Endothelial cell of umbilical vein (primary cell): Measurements from ENCODE around the gene CRAT. TPM values are rescaled to one million over a fixed set of nuclear protein-coding genes. Genes with fewer than 3 reads are reported as not detected.

Source experiments
- BruUV-seq: library from RNA; stranded (reverse); fragments of 400-500 nt; replicated peaks from 2 replicates; lab custom pipeline; 2021; lab: Mats Ljungman, UMichigan
- CTCF ChIA-PET: fragments of 300-600, 350-600 bp; sonication (Branson Sonifier 250); formaldehyde crosslinking; loops from one replicate; lab custom pipeline; 2021; ENCODE audit warnings: antibody characterized with exemption, inconsistent platforms; lab: Charles Lee
- POLR2A ChIA-PET: fragments of 300-600, 350-600 bp; sonication (Branson Sonifier 250); formaldehyde crosslinking; loops from one replicate; lab custom pipeline; 2021; ENCODE audit warnings: antibody characterized with exemption, inconsistent platforms; lab: Charles Lee
- DNase-seq: peaks from one replicate; pipeline ENCODE4 v3.0.0-alpha.2; 2011; ENCODE audit warnings: low read depth, low spot score
- FAIRE-seq: peaks from 2 replicates; lab custom pipeline; 2011; peaks lifted over from hg19 to GRCh38; lab: Jason Lieb, UNC
- H2AFZ ChIP-seq: 2 replicates; pipeline ENCODE4 v1.6.0; 2012; ENCODE audit warnings: low read depth, low read length, control low read depth, inconsistent platforms
- H3K27ac ChIP-seq: 2 replicates; pipeline ENCODE4 v1.5.1; 2011; ENCODE audit warnings: low read depth, mild to moderate bottlenecking, control low read depth, low read length, moderate library complexity; ENCODE audit not compliant: insufficient read depth
- H3K27me3 ChIP-seq, 2 experiments: 2 replicates each; pipeline versions ENCODE4 v1.6.0 to v1.6.1; 2011; ENCODE audit warnings: low read length in 2 of 2, mixed read lengths in 1 of 2; ENCODE audit not compliant: control insufficient read depth in 2 of 2, insufficient read depth in 2 of 2
- H3K36me3 ChIP-seq, 2 experiments: 2 replicates in 1 of 2; 3 replicates in 1 of 2; pipeline ENCODE4 v1.5.1; 2011; ENCODE audit warnings: low read length in 2 of 2, mild to moderate bottlenecking in 1 of 2, moderate library complexity in 1 of 2; ENCODE audit not compliant: control insufficient read depth in 2 of 2, insufficient read depth in 2 of 2; ENCODE audit errors: extremely low read depth in 1 of 2
- H3K4me1 ChIP-seq: 3 replicates; pipeline ENCODE4 v1.5.1; 2011; ENCODE audit warnings: mild to moderate bottlenecking, low read length; ENCODE audit not compliant: control insufficient read depth, insufficient read depth; ENCODE audit errors: extremely low read depth
- H3K4me2 ChIP-seq: 2 replicates; pipeline ENCODE4 v1.6.1; 2011; ENCODE audit warnings: low read length, control low read depth, mixed read lengths; ENCODE audit not compliant: insufficient read depth
- H3K4me3 ChIP-seq, 3 experiments: fragments of 200-600 bp in 1 of 3; sonication (generic), shearing (Covaris generic) in 1 of 3; replicated peaks in 1 of 3; 2 replicates each; pipeline ENCODE4 v1.5.1; 2011 to 2016; ENCODE audit warnings: control low read depth in 3 of 3, low read length in 3 of 3, mild to moderate bottlenecking in 2 of 3, inconsistent platforms in 1 of 3, low read depth in 1 of 3, moderate library complexity in 1 of 3; ENCODE audit not compliant: insufficient read depth in 1 of 3
- H3K79me2 ChIP-seq: 2 replicates; pipeline ENCODE4 v1.6.0; 2012; ENCODE audit warnings: low read length, inconsistent platforms; ENCODE audit not compliant: control insufficient read depth, insufficient read depth
- H3K9ac ChIP-seq: replicated peaks from 2 replicates; pipeline ENCODE3; 2011; ENCODE audit warnings: low read length, control low read depth; ENCODE audit not compliant: insufficient read depth; ENCODE audit errors: extremely low read depth
- H3K9me1 ChIP-seq: replicated peaks from 3 replicates; pipeline ENCODE4 v1.6.0; 2011; ENCODE audit warnings: mild to moderate bottlenecking, low read length; ENCODE audit not compliant: control insufficient read depth, insufficient read depth; ENCODE audit errors: extremely low read depth
- H3K9me3 ChIP-seq: replicated peaks from 2 replicates; pipeline ENCODE4 v1.5.1; 2012; ENCODE audit warnings: low read length, inconsistent platforms; ENCODE audit not compliant: control insufficient read depth, insufficient read depth
- H4K20me1 ChIP-seq: replicated peaks from 2 replicates; pipeline ENCODE3; 2011; ENCODE audit warnings: mild to moderate bottlenecking, low read length; ENCODE audit not compliant: control insufficient read depth, insufficient read depth; ENCODE audit errors: extremely low read depth
- CTCF ChIP-seq, 2 donors: IDR thresholded peaks; 1 replicate in 1 of 2; 2 replicates in 1 of 2; pipeline ENCODE4 v1.5.1; 2011; ENCODE audit warnings: low read length in 2 of 2, mild to moderate bottlenecking in 2 of 2, moderate library complexity in 2 of 2, control low read depth in 1 of 2, inconsistent platforms in 1 of 2, low read depth in 1 of 2; ENCODE audit not compliant: insufficient read depth in 1 of 2; ENCODE audit errors: extremely low read depth in 1 of 2
- EZH2 ChIP-seq: IDR thresholded peaks from 2 replicates; pipeline ENCODE4 v1.6.1; 2012; ENCODE audit warnings: borderline replicate concordance, low read depth, mild to moderate bottlenecking, moderate library complexity, low read length, inconsistent platforms; ENCODE audit not compliant: severe bottlenecking
- GATA2 ChIP-seq: IDR thresholded peaks from 2 replicates; pipeline ENCODE4 v1.7.0; 2011; ENCODE audit warnings: low read depth, mild to moderate bottlenecking, moderate library complexity, mixed read lengths, low read length; ENCODE audit not compliant: insufficient read length, insufficient read depth
- JUN ChIP-seq: IDR thresholded peaks from 2 replicates; pipeline ENCODE4 v1.6.1; 2011; ENCODE audit warnings: borderline replicate concordance, low read depth; ENCODE audit not compliant: insufficient read length, insufficient read depth
- POLR2A ChIP-seq: IDR thresholded peaks from 2 replicates; pipeline ENCODE4 v1.6.1; 2012; ENCODE audit warnings: low read depth, mild to moderate bottlenecking, control low read depth, low read length
- POLR2AphosphoS5 ChIP-seq: IDR thresholded peaks from 2 replicates; pipeline ENCODE4 v1.6.1; 2012; ENCODE audit warnings: low read depth, mild to moderate bottlenecking, control low read depth, low read length, moderate library complexity; ENCODE audit not compliant: insufficient read depth
- dilution Hi-C: fragments of 300-500 bp; cut with MboI; formaldehyde crosslinking; loops from one replicate; pipeline ENCODE4 v1.15.0; 2019; ENCODE audit warnings: low sequenced_read_pairs; ENCODE audit not compliant: extremely low pct_ligation_motif_present
- intact Hi-C: fragments of 100-400 bp; cut with micrococcal nuclease; formaldehyde crosslinking; loops from one replicate; pipeline ENCODE4 v1.10.0; 2022
- polyA plus RNA-seq, 4 experiments: library from polyadenylated mRNA; depleted of rRNA in 3 of 4; stranded (reverse) in 3 of 4; unstranded in 1 of 4; fragments of >200 nt; gene quantifications; 2 replicates each; pipeline versions ENCODE4 v1.2.1 to v1.2.3, GENCODE V29; 2011 to 2012; ENCODE audit warnings: missing spikeins in 1 of 4
- total RNA-seq: library from RNA; stranded (reverse); gene quantifications from 2 replicates; pipeline ENCODE4 v1.2.3, GENCODE V29; 2021

Gene CRAT
- total and polyA plus RNA-seq, 2 donors (not counting 3 experiments of a cell fraction or from before 2014, with no cell fraction given): 34.2 to 55.3 TPM

DNA sequence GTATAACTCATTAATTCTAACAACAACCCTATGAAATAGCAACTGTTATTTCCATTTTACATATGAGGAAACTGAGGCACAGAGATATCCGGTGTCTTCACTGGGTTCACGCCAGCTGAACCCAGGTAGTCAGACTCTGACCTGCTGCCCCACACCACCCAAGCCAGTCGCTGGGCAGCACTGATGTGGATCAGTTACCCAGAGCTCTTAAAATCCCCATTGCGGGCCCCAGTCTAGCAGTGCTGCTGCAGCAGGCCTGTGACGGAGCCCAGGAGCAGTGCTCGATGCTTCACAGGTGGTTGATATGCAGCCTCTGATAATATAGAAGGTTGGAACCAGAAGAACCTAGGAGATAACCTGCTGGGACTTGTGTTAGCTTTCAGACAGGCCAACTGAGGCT lies 24.9 kb upstream of the CRAT start:
- Histone ChIP-seq H2AFZ (no peak overlapping the region), H3K27me3 (no peaks in the 10 kb centered on the region), H3K9me3 (no peaks in the 10 kb centered on the region), H3K4me3 (no peak overlapping the region), H3K27ac (no peak overlapping the region), H4K20me1 (no peaks in the 10 kb centered on the region), H3K79me2 (no peaks in the 10 kb centered on the region), H3K36me3 (peaks cover 6 to 15% of the 10 kb centered on the region in 2 experiments), H3K9ac (no peak overlapping the region), H3K9me1 (no peaks in the 10 kb centered on the region), H3K4me2 (no peak overlapping the region), H3K4me1 (peaks cover 20% of the 10 kb centered on the region)
- CTCF ChIA-PET: interaction anchor here (0.6 to 12.6 kb wide), 5 partner anchors 7 to 684 kb away, joined by 3 to 232 read pairs (median 5); partner anchors contain the start of genes C9orf50 and NTMT1
- intact Hi-C loops: loop anchor here (5.0 kb wide), 1 partner anchor 647 kb away; no protein-coding TSS in a partner anchor
- dilution Hi-C loops: no loop called here
- DNase-seq (no peak), FAIRE-seq (no peak)
- no TSS peak for BruUV-seq
- TF ChIP-seq GATA2 (no peak), JUN (no peak)
- POLR2A ChIA-PET: no interaction called here

DNA sequence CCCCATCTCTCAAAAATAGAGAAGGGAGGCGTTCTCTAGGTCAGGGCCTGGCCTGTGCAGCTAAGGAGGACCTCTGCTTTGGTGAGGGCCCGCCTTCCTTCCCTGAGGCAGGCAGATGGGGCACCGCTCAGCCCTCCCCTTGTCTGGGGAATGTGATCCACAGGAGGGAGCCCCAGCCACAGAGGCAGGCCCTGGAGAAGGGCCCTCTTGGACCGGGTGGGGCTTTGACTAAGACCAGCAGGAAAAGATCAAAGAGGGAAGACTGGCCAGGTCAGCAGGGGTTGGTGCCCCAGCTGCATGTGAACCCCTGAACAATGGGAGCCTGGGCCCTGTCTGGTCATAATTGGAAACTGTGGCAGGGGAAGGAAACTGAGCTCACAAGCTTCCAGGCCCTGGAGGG lies 22.5 kb upstream of the CRAT start:
- Histone ChIP-seq H3K4me2 (no peak overlapping the region), H3K79me2 (no peaks in the 10 kb centered on the region), H3K4me1 (peaks cover under 1% of the 10 kb centered on the region), H3K9me1 (no peaks in the 10 kb centered on the region), H3K9me3 (no peaks in the 10 kb centered on the region), H3K4me3 (no peak overlapping the region), H2AFZ (no peak overlapping the region), H3K27me3 (no peaks in the 10 kb centered on the region), H3K27ac (no peak overlapping the region), H3K36me3 (peaks cover 6 to 26% of the 10 kb centered on the region in 2 experiments), H4K20me1 (no peaks in the 10 kb centered on the region), H3K9ac (no peak overlapping the region)
- dilution Hi-C loops (no loop called here), intact Hi-C loops (no loop called here)
- TF ChIP-seq POLR2AphosphoS5: no peak
- no peak for TF ChIP-seq CTCF (IDR thresholded peaks at IDR 0.05; ENCODE audit: extremely low read depth in 1 of 2, insufficient read depth in 1 of 2, low read depth in 1 of 2, low read length in 2 of 2)
- no peak for TF ChIP-seq GATA2
- TF ChIP-seq EZH2: no peak
- no peak for TF ChIP-seq POLR2A
- FAIRE-seq (no peak), DNase-seq (no peak)
- BruUV-seq: no TSS peak
- POLR2A ChIA-PET: no interaction called here
- CTCF ChIA-PET: interaction anchor here (0.7 to 12.6 kb wide), 4 partner anchors 10 to 490 kb away, joined by 3 to 232 read pairs (median 6); partner anchors contain the start of genes C9orf50 and NTMT1
